OCI-LY3 (cell line): ENCODE measurements around the gene DHX29.

Source experiments
- CTCF ChIP-seq: fragments of 200-600, 300-600 bp; sonication (generic); IDR thresholded peaks from 2 replicates; pipeline ENCODE4 v1.5.1; 2014; ENCODE audit warnings: antibody characterized with exemption, low read length, low read depth
- EZH2phosphoT487 ChIP-seq: fragments of 200-600 bp; shearing (Covaris generic); IDR thresholded peaks from 2 replicates; pipeline ENCODE4 v1.6.1; 2018; ENCODE audit warnings: antibody characterized with exemption, mixed run types, low read depth

- TF ChIP-seq CTCF, result no peak
- TF ChIP-seq EZH2phosphoT487, result no peak
Measured at GRCh38 chr5:55316837-55317236, 9.3 kb upstream of the DHX29 start.
